ENCODE measurements around the gene GRIN2A. TPM values are rescaled to one million over a fixed set of nuclear protein-coding genes. Genes with fewer than 3 reads are reported as not detected.

The GRIN2A gene
- total and polyA plus RNA-seq, 2 of the 8 experiments (the other 6 are each of a cell fraction or from before 2014, with no cell fraction given): 0.18 to 1.8 TPM

DNA sequence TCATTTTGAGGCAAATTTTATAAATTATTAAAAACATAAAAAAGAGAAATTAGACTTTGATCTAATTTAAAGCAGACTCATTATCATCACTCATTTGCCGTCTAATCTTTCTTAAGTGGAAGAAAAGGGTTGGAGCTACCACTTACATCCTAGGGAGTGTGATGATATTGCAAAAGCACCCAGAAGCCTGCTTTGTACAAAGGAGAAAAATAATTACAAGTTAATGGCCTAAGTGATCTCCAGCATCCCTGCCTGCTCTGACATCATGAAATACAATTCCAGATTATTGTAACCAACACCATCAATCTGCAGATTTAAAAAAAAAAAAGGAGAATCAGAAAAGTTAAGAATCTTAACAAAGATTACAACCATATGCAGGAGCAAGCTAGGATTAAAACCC lies 260.2 kb downstream of the GRIN2A start:
- H4K20me1 ChIP-seq (replicated peaks in 1 of 2; ENCODE audit: control insufficient read depth in 1 of 2, insufficient read depth in 2 of 2, low read length in 2 of 2): no peaks in the 10 kb centered on the region
- WGBS, 2 experiments (ENCODE audit: extremely low coverage in 1 of 2, insufficient coverage in 1 of 2, insufficient read length in 1 of 2, insufficient replicate concordance in 2 of 2, low coverage in 1 of 2, low lambda C conversion rate in 2 of 2, missing lambda C conversion rate in 1 of 2): 81% methylated on average over 1 of the region's 1 CpG; no CpG with 5 or more reads in 1 of the 2 experiments
- H4K5ac ChIP-seq (ENCODE audit: insufficient read length, low read depth, low read length): no peak overlapping the region
- no peaks in the 10 kb centered on the region for H3K79me1 ChIP-seq (ENCODE audit: low read depth, low read length)
- no peak overlapping the region for H3K23ac ChIP-seq (ENCODE audit: insufficient read length)
- H4K8ac ChIP-seq (ENCODE audit: extremely low read depth, insufficient read depth, low read length): no peak overlapping the region
- ChIA-PET POLR2A (ENCODE audit: partially characterized antibody) (no interaction called here), CTCF (ENCODE audit: partially characterized antibody) (interaction anchor here (0.6 kb wide), 2 partner anchors 78 to 308 kb away, joined by 3 read pairs; no protein-coding TSS in a partner anchor)
- H3K9ac ChIP-seq (replicated peaks in 1 of 4; ENCODE audit: extremely low read depth in 1 of 4, low read depth in 3 of 4, low read length in 3 of 4): no peak overlapping the region
- no peak overlapping the region for H3K4me3 ChIP-seq (ENCODE audit: extremely low read depth in 1 of 4, insufficient read depth in 2 of 4, low read depth in 3 of 4, low read length in 4 of 4)
- no peaks in the 10 kb centered on the region for H3K4me1 ChIP-seq (replicated peaks in 1 of 4; ENCODE audit: control insufficient read depth in 3 of 4, insufficient read depth in 4 of 4, low read length in 3 of 4)
- H2BK5ac ChIP-seq (ENCODE audit: low read depth, low read length): no peak overlapping the region
- H3K4ac ChIP-seq (replicated peaks; ENCODE audit: insufficient read length, low read depth, low read length): no peak overlapping the region
- no peaks in the 10 kb centered on the region for H3K27me3 ChIP-seq (replicated peaks in 1 of 4; ENCODE audit: control insufficient read depth in 3 of 4, extremely low read depth in 1 of 4, insufficient read depth in 3 of 4, low read length in 3 of 4)
- DNase-seq (ENCODE audit: low read depth in 1 of 2, low spot score in 2 of 2) (no peak), FAIRE-seq (no peak)
- no peak for TF ChIP-seq SP1 (IDR thresholded peaks at IDR 0.05; ENCODE audit: low read depth, low read length)
- no peak for TF ChIP-seq RBBP5 (IDR thresholded peaks at IDR 0.05; ENCODE audit: borderline replicate concordance, low read depth, low read length)
- no peak overlapping the region for H3K56ac ChIP-seq (replicated peaks; ENCODE audit: insufficient read length, low read depth, low read length)
- no peak overlapping the region for H3K18ac ChIP-seq (ENCODE audit: extremely low read depth, low read length)
- H2AFZ ChIP-seq (ENCODE audit: low read length): no peak overlapping the region
- no peaks in the 10 kb centered on the region for H3K36me3 ChIP-seq (ENCODE audit: control insufficient read depth in 2 of 4, insufficient read depth in 4 of 4, low read length in 3 of 4)
- no peaks in the 10 kb centered on the region for H3K9me3 ChIP-seq (ENCODE audit: insufficient read depth in 2 of 2, low read depth in 1 of 2, low read length in 1 of 2)
- no peak overlapping the region for H3K27ac ChIP-seq (ENCODE audit: low read depth, low read length)
- no peak overlapping the region for H4K91ac ChIP-seq (replicated peaks; ENCODE audit: insufficient read length, low read length)
- no peaks in the 10 kb centered on the region for H3K79me2 ChIP-seq (ENCODE audit: control insufficient read depth in 1 of 2, insufficient read depth in 2 of 2, low read length in 2 of 2)
- no peak overlapping the region for H2BK15ac ChIP-seq (ENCODE audit: low read length)
- H3K23me2 ChIP-seq (ENCODE audit: low read depth, low read length): no peaks in the 10 kb centered on the region
- no peak overlapping the region for H3K4me2 ChIP-seq (ENCODE audit: insufficient read depth in 1 of 2, low read depth in 2 of 2, low read length in 2 of 2)
- no peak overlapping the region for H2BK12ac ChIP-seq (ENCODE audit: low read depth, low read length)
- H3K14ac ChIP-seq (ENCODE audit: insufficient read length): no peak overlapping the region
- no peak overlapping the region for H2AK5ac ChIP-seq (ENCODE audit: low read depth, low read length)
- no peak overlapping the region for H2BK120ac ChIP-seq (replicated peaks; ENCODE audit: low read depth, low read length)
- H2BK20ac ChIP-seq (ENCODE audit: low read length): no peak overlapping the region
